SK-N-SH (cell line): Measurements from ENCODE around the gene ACYP2. TPM values are rescaled to one million over a fixed set of nuclear protein-coding genes. Genes with fewer than 3 reads are reported as not detected.

ENCODE experiments used
- CTCF ChIA-PET: fragments of 300-600, 350-600 bp; formaldehyde crosslinking; extraction: SDS; loops from one replicate; lab custom pipeline; 2021; lab: Yijun Ruan, JAX
- POLR2A ChIA-PET: fragments of 350-600 bp; sonication (Branson Sonifier 250); formaldehyde crosslinking; extraction: SDS; loops from one replicate; lab custom pipeline; 2020; ENCODE audit warnings: antibody characterized with exemption, inconsistent platforms; lab: Yijun Ruan, JAX
- DNase-seq: peaks from one replicate; pipeline ENCODE4 v3.0.0; 2012
- H2AFZ ChIP-seq: fragments of 200-600 bp; sonication (generic); 2 replicates; pipeline ENCODE4 v1.8.1; 2016; ENCODE audit warnings: antibody characterized with exemption, mild to moderate bottlenecking, low read depth
- H3F3A ChIP-seq: fragments of 200-600 bp; sonication (generic); replicated peaks from 2 replicates; pipeline ENCODE3; 2016; ENCODE audit warnings: antibody characterized with exemption, mild to moderate bottlenecking; ENCODE audit not compliant: insufficient read depth
- H3K27ac ChIP-seq, 2 experiments: fragments of 200-500 bp in 1 of 2; fragments of 200-600 bp in 1 of 2; sonication (Bioruptor generic) in 1 of 2; sonication (generic), shearing (Covaris generic) in 1 of 2; 2 replicates each; pipeline versions ENCODE4 v1.5.1 to v1.6.1; 2014 to 2016; ENCODE audit warnings: low read depth in 2 of 2, inconsistent platforms in 1 of 2, low read length in 1 of 2, mild to moderate bottlenecking in 1 of 2, mixed read lengths in 1 of 2
- H3K27me3 ChIP-seq: fragments of 200-600 bp; sonication (generic), shearing (Covaris generic); 2 replicates; pipeline ENCODE4 v1.6.1; 2016; ENCODE audit warnings: mixed run types; ENCODE audit not compliant: insufficient read depth
- H3K36me3 ChIP-seq, 2 experiments: fragments of 200-500 bp in 1 of 2; fragments of 200-600 bp in 1 of 2; sonication (Bioruptor generic) in 1 of 2; sonication (generic) in 1 of 2; replicated peaks in 1 of 2; 2 replicates each; pipeline versions ENCODE3 to v1.5.1; 2014 to 2016; ENCODE audit warnings: low read length in 1 of 2, mild to moderate bottlenecking in 1 of 2; ENCODE audit not compliant: insufficient read depth in 2 of 2, control insufficient read depth in 1 of 2
- H3K4me1 ChIP-seq, 2 experiments: fragments of 200-500 bp in 1 of 2; fragments of 200-600 bp in 1 of 2; sonication (Bioruptor generic) in 1 of 2; sonication (generic), shearing (Covaris generic) in 1 of 2; 2 replicates each; pipeline versions ENCODE4 v1.5.1 to v1.6.1; 2014 to 2016; ENCODE audit warnings: low read depth in 1 of 2, low read length in 1 of 2, mixed run types in 1 of 2; ENCODE audit not compliant: insufficient read depth in 2 of 2, control insufficient read depth in 1 of 2
- H3K4me2 ChIP-seq: fragments of 200-600 bp; sonication (generic), shearing (Covaris generic); 2 replicates; pipeline ENCODE4 v1.6.1; 2017; ENCODE audit warnings: mixed run types
- H3K4me3 ChIP-seq, 2 experiments: fragments of 200-500 bp in 1 of 2; fragments of 200-600 bp in 1 of 2; sonication (Bioruptor generic) in 1 of 2; sonication (generic), shearing (Covaris generic) in 1 of 2; 2 replicates each; pipeline versions ENCODE4 v1.5.1 to v1.8.1; 2014 to 2016; ENCODE audit warnings: low read depth in 2 of 2, inconsistent platforms in 1 of 2, low read length in 1 of 2, mild to moderate bottlenecking in 1 of 2, mixed read lengths in 1 of 2, moderate library complexity in 1 of 2
- H3K79me2 ChIP-seq: fragments of 200-600 bp; sonication (generic); 2 replicates; pipeline ENCODE4 v1.8.1; 2017; ENCODE audit warnings: mild to moderate bottlenecking; ENCODE audit not compliant: insufficient read depth
- H3K9ac ChIP-seq: fragments of 200-600 bp; sonication (generic); 2 replicates; pipeline ENCODE4 v1.6.1; 2017; ENCODE audit warnings: mixed run types
- H3K9me2 ChIP-seq: fragments of 200-600 bp; sonication (generic); 2 replicates; pipeline ENCODE4 v1.6.1; 2017; ENCODE audit warnings: mixed run types
- H3K9me3 ChIP-seq: fragments of 200-600 bp; sonication (generic); 2 replicates; pipeline ENCODE4 v1.6.1; 2017; ENCODE audit warnings: mixed run types, mild to moderate bottlenecking, moderate library complexity
- H4K20me1 ChIP-seq: fragments of 200-600 bp; sonication (generic); 2 replicates; pipeline ENCODE4 v1.6.1; 2017; ENCODE audit warnings: mild to moderate bottlenecking, mixed run types; ENCODE audit not compliant: insufficient read depth
- CHD2 ChIP-seq: fragments of 150-350 bp; IDR thresholded peaks from 2 replicates; pipeline ENCODE4 v1.6.1; 2018; ENCODE audit warnings: low read length; ENCODE audit not compliant: partially characterized antibody
- EP300 ChIP-seq, 2 experiments: IDR thresholded peaks; 2 replicates each; pipeline versions ENCODE4 v1.4.0 to v1.6.1; 2012; ENCODE audit warnings: borderline replicate concordance in 1 of 2, low read depth in 1 of 2, low read length in 1 of 2
- FOXJ3 ChIP-seq: sonication (generic); formaldehyde crosslinking; IDR thresholded peaks from 2 replicates; pipeline ENCODE4 v1.5.1; 2020; ENCODE audit warnings: mild to moderate bottlenecking, missing genetic modification reagents
- GABPA ChIP-seq: IDR thresholded peaks from 2 replicates; pipeline ENCODE4 v1.4.0; 2012; ENCODE audit warnings: low read depth, mild to moderate bottlenecking
- GATA2 ChIP-seq: sonication (generic); formaldehyde crosslinking; IDR thresholded peaks from 2 replicates; pipeline ENCODE4 v1.5.0; 2020; ENCODE audit warnings: mild to moderate bottlenecking, missing genetic modification reagents
- MXI1 ChIP-seq: IDR thresholded peaks from 2 replicates; pipeline ENCODE4 v1.6.1; 2012; ENCODE audit warnings: mild to moderate bottlenecking, low read depth, low read length, improper control_type of control experiment
- RAD21 ChIP-seq: IDR thresholded peaks from 2 replicates; pipeline ENCODE4 v1.6.1; 2012; ENCODE audit warnings: mild to moderate bottlenecking, low read length
- YY1 ChIP-seq: IDR thresholded peaks from 2 replicates; pipeline ENCODE4 v1.4.0; 2012; ENCODE audit warnings: low read depth, mild to moderate bottlenecking
- WGBS: methylation state at CpG from one replicate; pipeline ENCODE4 v1.1.6; 2017; ENCODE audit warnings: low lambda C conversion rate; 5-methylcytosine and 5-hydroxymethylcytosine counted together
- polyA plus RNA-seq, 3 experiments: library from polyadenylated mRNA; depleted of rRNA; stranded (reverse); fragments of >200 nt; gene quantifications; 2 replicates each; pipeline ENCODE4 v1.2.3, GENCODE V29; 2012
- TF ChIP-seq, protein P1 (sequence below): IDR thresholded peaks from 2 replicates; pipeline ENCODE4 v1.4.0; 2012; ENCODE audit warnings: low read depth
- TF ChIP-seq, protein P2 (sequence below): fragments of 150-350 bp; IDR thresholded peaks from 2 replicates; pipeline ENCODE4 v1.6.1; 2017; ENCODE audit warnings: antibody characterized with exemption, low read length, low read depth, borderline replicate concordance

Gene ACYP2
- polyA plus RNA-seq, 1 of the 3 experiments (the other 2 are of a cell fraction): 8.8 TPM

DNA sequence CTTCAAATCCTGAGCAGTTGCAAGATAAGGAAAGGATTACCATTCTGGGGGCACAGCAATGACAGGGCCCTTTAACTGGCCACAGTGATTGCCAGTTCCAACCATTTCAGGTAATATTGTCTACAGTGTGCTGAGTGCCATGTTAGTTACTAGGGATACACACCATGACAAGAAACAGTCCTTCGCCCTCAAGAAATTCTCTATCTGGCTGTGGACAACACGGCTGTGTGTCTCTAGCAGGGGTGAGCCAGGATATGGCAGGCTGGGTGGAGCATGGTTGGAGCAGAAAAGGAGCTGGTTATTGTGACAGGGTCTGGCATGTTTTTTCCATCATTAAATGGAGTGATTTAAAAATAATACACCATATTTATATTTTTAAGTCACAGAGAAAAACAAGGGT, 109.6 kb downstream of the ACYP2 start:
- Histone ChIP-seq H3K27ac (peak overlapping the region in 1 of 2 experiments; percentile 81; a peak in 2 of 4 replicates), H3K9ac (no peak overlapping the region), H3K9me3 (no peaks in the 10 kb centered on the region), H3K36me3 (no peaks in the 10 kb centered on the region), H3K4me1 (peaks cover 0 to 30% of the 10 kb centered on the region in 2 experiments; a peak in 2 of 4 replicates), H3K9me2 (no peaks in the 10 kb centered on the region), H3K4me3 (no peak overlapping the region), H3K27me3 (no peaks in the 10 kb centered on the region), H3K79me2 (no peaks in the 10 kb centered on the region), H2AFZ (no peak overlapping the region), H3K4me2 (no peak overlapping the region), H3F3A (no peaks in the 10 kb centered on the region)
- WGBS: 90% methylated on average over 2 of the region's 2 CpGs
- DNase-seq: peak; percentile 50
- POLR2A ChIA-PET: interaction anchor here (0.6 kb wide), 1 partner anchor 82 kb away, joined by 3 read pairs; no protein-coding TSS in a partner anchor
- TF ChIP-seq GABPA: no peak
- TF ChIP-seq MXI1: peak; percentile 62; the same call in 1 of the 2 replicates
- no peak for TF ChIP-seq YY1
- TF ChIP-seq RAD21: peak; percentile 5; the same call in 1 of the 2 replicates
- TF ChIP-seq EP300 (IDR thresholded peaks at IDR 0.05; ENCODE audit: borderline replicate concordance in 1 of 2, low read depth in 1 of 2, low read length in 1 of 2): peak in 1 of 2 experiments; percentile 60; a peak in 1 of 4 replicates
- TF ChIP-seq GATA2 (CRISPR knock-in tag): peak; percentile 51
- 0 out of 2 replicates have a peak, but pooled peaks have one; percentile 63 for TF ChIP-seq FOXJ3 (CRISPR knock-in tag)
- TF ChIP-seq CHD2: peak; percentile 59
- TF ChIP-seq, all 33 proteins: peak for 6
- H4K20me1 ChIP-seq: no peaks in the 10 kb centered on the region
- CTCF ChIA-PET: interaction anchor here (0.9 to 2.1 kb wide), 2 partner anchors 9 to 18 kb away, joined by 3 to 7 read pairs; no protein-coding TSS in a partner anchor

DNA sequence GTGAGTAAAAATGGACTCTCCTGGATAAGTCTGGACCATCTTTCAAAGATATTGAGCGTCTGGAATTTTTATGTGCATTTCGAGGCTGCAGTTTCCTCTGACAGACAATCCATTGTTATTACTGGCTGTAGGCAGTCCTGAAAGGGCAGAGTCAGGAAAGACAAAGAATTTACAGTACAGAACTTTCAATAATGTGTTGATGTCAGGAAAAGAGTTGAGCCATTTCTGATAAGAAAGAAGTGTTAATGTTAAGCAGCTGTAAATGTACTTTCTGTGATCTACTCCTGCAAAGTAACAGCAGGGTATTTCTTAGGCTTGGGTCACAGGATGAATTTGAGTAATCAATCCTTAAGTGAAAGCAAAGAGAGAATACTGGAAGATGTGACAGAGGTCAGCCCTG, 110.8 kb downstream of the ACYP2 start:
- Histone ChIP-seq H3K9me3 (no peaks in the 10 kb centered on the region), H3K79me2 (no peaks in the 10 kb centered on the region), H3K9me2 (no peaks in the 10 kb centered on the region), H3K4me2 (no peak overlapping the region), H3K4me1 (peaks cover 0 to 30% of the 10 kb centered on the region in 2 experiments; a peak in 2 of 4 replicates), H4K20me1 (no peaks in the 10 kb centered on the region), H3K27ac (peak overlapping the region in 1 of 2 experiments; percentile 36; a peak in 1 of 4 replicates), H2AFZ (no peak overlapping the region), H3K9ac (no peak overlapping the region), H3K36me3 (no peaks in the 10 kb centered on the region), H3K4me3 (no peak overlapping the region), H3F3A (no peaks in the 10 kb centered on the region), H3K27me3 (no peaks in the 10 kb centered on the region)
- CTCF ChIA-PET: interaction anchor here (0.7 kb wide), 1 partner anchor 17 kb away, joined by 3 read pairs; no protein-coding TSS in a partner anchor
- DNase-seq: no peak
- POLR2A ChIA-PET: no interaction called here
- 70% methylated on average over 2 of the region's 2 CpGs for WGBS
- TF ChIP-seq, protein P1, sequence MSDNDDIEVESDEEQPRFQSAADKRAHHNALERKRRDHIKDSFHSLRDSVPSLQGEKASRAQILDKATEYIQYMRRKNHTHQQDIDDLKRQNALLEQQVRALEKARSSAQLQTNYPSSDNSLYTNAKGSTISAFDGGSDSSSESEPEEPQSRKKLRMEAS: no peak
- TF ChIP-seq, protein P2, sequence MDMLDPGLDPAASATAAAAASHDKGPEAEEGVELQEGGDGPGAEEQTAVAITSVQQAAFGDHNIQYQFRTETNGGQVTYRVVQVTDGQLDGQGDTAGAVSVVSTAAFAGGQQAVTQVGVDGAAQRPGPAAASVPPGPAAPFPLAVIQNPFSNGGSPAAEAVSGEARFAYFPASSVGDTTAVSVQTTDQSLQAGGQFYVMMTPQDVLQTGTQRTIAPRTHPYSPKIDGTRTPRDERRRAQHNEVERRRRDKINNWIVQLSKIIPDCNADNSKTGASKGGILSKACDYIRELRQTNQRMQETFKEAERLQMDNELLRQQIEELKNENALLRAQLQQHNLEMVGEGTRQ: no peak
